Fibroblast of lung (primary cell): ENCODE measurements around the gene FAAP100.

Experiments
- CTCF ChIP-seq, 2 donors: IDR thresholded peaks in 1 of 2; conservative IDR thresholded peaks in 1 of 2; 1 replicate in 1 of 2; 2 replicates in 1 of 2; pipeline ENCODE4 v1.5.1; 2011 to 2012; ENCODE audit warnings: low read length in 2 of 2, control low read depth in 1 of 2, inconsistent platforms in 1 of 2, low read depth in 1 of 2, mild to moderate bottlenecking in 1 of 2
- EZH2 ChIP-seq: IDR thresholded peaks from 2 replicates; pipeline ENCODE4 v1.5.1; 2012; ENCODE audit warnings: low read length, control low read depth, mild to moderate bottlenecking; ENCODE audit errors: missing control alignments

- no peak for TF ChIP-seq CTCF (conservative IDR thresholded peaks at IDR 0.05 in 1 of 2, IDR thresholded peaks at IDR 0.05 in 1 of 2; ENCODE audit: low read depth in 1 of 2, low read length in 2 of 2)
- TF ChIP-seq EZH2 = no peak
These were observed 9.3 kb upstream of the FAAP100 start for GRCh38 chr17:81561494-81561885.
